ENCODE measurements around the gene ALOX5.

Gene ALOX5

GRCh38 chr10:45441239-45442190, 67.5 kb downstream of the ALOX5 start:
- no peak for DNase-seq (ENCODE audit: low read depth in 2 of 2, low spot score in 1 of 2)

GRCh38 chr10:45442251-45442650, 68.2 kb downstream of the ALOX5 start:
- DNase-seq (ENCODE audit: low read depth in 2 of 2, low spot score in 1 of 2): no peak

GRCh38 chr10:45442662-45443061, 68.6 kb downstream of the ALOX5 start:
- DNase-seq (ENCODE audit: low read depth in 2 of 2, low spot score in 1 of 2): no peak

GRCh38 chr10:45443101-45444009, 69.3 kb downstream of the ALOX5 start:
- DNase-seq (ENCODE audit: low read depth in 2 of 2, low spot score in 1 of 2): no peak

- no peak for DNase-seq (ENCODE audit: low read depth in 2 of 2, low spot score in 1 of 2)
Measured at GRCh38 chr10:45444022-45444421, 70.0 kb downstream of the ALOX5 start.

GRCh38 chr10:45444976-45445898, 71.2 kb downstream of the ALOX5 start:
- no peak for DNase-seq (ENCODE audit: low read depth in 2 of 2, low spot score in 1 of 2)

GRCh38 chr10:45446858-45447257, 72.8 kb downstream of the ALOX5 start:
- DNase-seq (ENCODE audit: low read depth in 2 of 2, low spot score in 1 of 2): no peak

GRCh38 chr10:45447416-45447815, 73.4 kb downstream of the ALOX5 start:
- no peak for DNase-seq (ENCODE audit: low read depth in 2 of 2, low spot score in 1 of 2)

- DNase-seq (ENCODE audit: low read depth in 2 of 2, low spot score in 1 of 2): no peak
Measured at GRCh38 chr10:45450866-45451265, 76.8 kb downstream of the ALOX5 start.

- no peak for DNase-seq (ENCODE audit: low read depth in 2 of 2, low spot score in 1 of 2)
Measured at GRCh38 chr10:45451407-45451806, 77.4 kb downstream of the ALOX5 start.

GRCh38 chr10:45452268-45452667, 78.3 kb downstream of the ALOX5 start:
- no peak for DNase-seq (ENCODE audit: low read depth in 2 of 2, low spot score in 1 of 2)

GRCh38 chr10:45452743-45453452, 78.9 kb downstream of the ALOX5 start:
- DNase-seq (ENCODE audit: low read depth in 2 of 2, low spot score in 1 of 2): no peak

GRCh38 chr10:45453639-45454255, 79.7 kb downstream of the ALOX5 start:
- DNase-seq (ENCODE audit: low read depth in 2 of 2, low spot score in 1 of 2): no peak

- DNase-seq (ENCODE audit: low read depth in 2 of 2, low spot score in 1 of 2): no peak
Measured at GRCh38 chr10:45454262-45454661, 80.2 kb downstream of the ALOX5 start.

- no peak for DNase-seq (ENCODE audit: low read depth in 2 of 2, low spot score in 1 of 2)
Measured at GRCh38 chr10:45454859-45455258, 80.8 kb downstream of the ALOX5 start.

- DNase-seq (ENCODE audit: low read depth in 2 of 2, low spot score in 1 of 2): no peak
Measured at GRCh38 chr10:45456233-45456632, 82.2 kb downstream of the ALOX5 start.

- no peak for DNase-seq (ENCODE audit: low read depth in 2 of 2, low spot score in 1 of 2)
Measured at GRCh38 chr10:45456822-45457221, 82.8 kb downstream of the ALOX5 start.

GRCh38 chr10:45457487-45457886, 83.5 kb downstream of the ALOX5 start:
- no peak for DNase-seq (ENCODE audit: low read depth in 2 of 2, low spot score in 1 of 2)

- no peak for DNase-seq (ENCODE audit: low read depth in 2 of 2, low spot score in 1 of 2)
Measured at GRCh38 chr10:45460235-45460878, 86.3 kb downstream of the ALOX5 start.

Measured in stimulated activated CD8-positive, alpha-beta memory T cell treated with anti-CD3 and anti-CD28 coated beads, Interleukin-4, amount 100 ng/mL, for 1 hour (primary cell).